Stimulated activated CD4-positive, alpha-beta T cell treated with anti-CD3 and anti-CD28 coated beads, TNF-alpha, amount 100 ng/mL, for 48 hours (primary cell): ENCODE data around the gene BMS1.
"Not testable (repeated sequence)": the region's sequence is repeated elsewhere in the genome, so short reads cannot be mapped to it uniquely, and the experiment has no call there.

Source experiments
- DNase-seq, 3 donors: peaks; one replicate each; pipeline ENCODE4 v3.0.0-alpha.2; 2020; ENCODE audit warnings: low read depth in 3 of 3

BMS1 gene

DNA sequence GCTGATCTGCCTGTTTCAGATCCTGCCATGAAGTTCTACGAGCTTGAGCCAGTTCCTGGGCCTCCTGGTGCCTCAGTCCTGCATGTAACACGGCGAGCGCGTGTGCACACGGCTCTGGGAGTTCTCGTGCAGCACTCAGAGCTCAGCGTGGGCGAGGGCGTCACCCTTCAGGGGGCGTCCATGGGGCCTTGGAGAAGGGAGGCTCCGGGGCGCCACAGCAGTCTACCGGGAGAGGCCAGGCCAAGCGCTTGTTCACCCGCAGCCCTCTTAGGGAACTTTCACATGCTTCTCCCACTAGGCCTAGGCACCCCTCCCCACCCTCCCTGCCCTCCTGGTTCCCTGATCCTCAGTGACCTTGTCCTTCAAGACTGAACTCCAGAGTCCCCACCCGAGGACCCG is 83.1 kb downstream of the BMS1 start:
- no peak for DNase-seq

DNA sequence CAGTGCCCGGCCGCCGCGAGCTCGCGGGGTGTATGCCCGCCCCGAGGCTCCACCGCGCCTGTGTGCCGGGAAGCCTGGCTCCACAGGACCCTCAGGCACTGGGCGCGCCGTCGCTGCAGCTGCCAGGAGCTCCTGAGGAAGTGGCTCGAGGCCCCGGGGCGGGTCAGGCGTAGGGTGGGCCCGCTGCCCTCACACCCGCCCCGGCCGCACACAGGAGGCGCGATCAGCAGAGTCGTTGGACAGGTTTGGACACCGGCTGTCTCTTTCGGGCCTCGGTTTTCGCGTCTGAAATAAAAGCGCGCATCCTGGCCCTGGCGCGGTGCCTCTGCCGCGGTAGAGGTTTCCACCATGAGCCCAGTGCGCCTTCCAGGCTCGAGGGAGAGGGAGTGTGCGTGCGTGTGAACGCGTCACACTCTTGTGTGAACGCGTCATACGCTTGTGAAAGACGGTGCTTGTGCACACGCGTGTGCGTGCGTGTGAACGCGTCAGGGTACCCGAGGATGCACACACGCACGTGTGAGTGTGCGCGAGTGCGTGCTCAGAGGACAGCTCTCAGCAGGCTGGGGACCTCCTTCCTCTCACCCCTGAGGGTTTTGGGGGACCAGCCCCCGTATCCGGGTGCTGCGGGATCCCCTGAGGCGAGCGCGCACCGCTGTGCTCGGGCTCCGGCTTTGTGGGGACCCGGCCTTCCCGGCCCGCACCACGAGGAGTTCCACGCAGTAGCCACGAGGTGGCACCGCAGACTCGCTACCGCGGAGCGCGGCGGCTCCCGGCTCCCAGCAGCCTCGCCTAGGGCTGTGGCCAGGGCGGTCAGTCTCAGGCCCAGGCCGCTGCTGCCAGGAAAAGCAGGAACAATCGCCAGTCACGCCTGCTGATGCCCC is 83.8 kb downstream of the BMS1 start:
- peak in 2 of 3 donors; percentile 14 to 37 for DNase-seq

DNA sequence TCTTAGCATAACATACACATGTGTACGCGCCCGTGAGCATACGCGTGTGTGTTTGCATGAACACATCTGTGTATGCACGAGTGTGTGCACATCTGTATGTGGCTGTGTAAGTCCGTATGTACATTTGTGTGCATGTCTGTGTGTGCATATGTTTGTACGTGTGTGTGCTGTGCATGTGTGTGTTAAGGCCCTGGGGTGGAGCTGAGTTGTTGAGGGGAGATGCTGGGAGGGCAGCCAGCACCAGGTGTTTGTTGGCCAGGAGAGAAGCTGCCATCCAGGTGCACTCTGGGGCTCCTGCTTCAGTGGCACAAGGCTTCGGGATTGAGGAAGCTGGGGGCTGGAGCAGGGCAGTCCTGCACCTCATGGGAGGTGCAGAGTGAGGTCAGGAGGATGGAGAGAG is 85.0 kb downstream of the BMS1 start:
- no peak for DNase-seq

DNA sequence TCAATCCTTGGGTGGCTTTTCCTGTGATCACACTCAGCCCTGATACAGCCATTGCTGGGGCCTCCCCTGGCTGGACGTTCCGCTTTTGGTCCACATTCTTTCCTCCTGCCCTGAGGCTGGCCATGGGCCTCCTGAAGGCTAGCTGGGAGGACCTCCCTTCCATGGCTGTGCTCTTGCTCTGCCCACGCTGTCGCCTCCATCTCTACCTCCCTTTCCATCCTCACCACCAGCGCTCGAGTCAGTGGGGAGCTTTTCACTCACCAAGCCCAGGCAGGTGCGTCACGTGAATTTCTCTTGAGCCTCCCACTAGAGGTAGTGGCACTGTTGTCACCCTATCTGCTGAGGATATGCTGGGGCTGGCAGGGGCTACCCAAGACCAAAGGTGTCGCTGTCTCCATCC is 85.9 kb downstream of the BMS1 start:
- DNase-seq: no peak

DNA sequence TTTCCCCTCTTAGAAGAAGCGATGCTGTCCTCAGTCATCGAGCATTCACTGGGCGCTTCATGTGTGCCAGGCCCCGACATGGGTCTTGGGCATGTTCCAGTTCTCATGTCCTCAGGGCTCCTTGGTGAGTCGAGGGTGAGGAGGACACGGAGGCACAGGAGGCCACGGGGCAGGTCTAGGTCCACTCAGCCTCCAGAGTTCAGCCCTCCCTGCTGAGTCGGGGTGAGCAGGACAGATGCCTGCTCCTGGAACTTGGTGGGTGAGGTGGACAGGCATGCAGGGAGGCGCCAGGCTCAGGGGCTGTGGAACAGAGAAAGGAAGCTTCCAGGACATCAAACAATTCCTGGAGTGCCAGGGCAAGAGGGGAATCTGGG is 87.4 kb downstream of the BMS1 start:
- no peak for DNase-seq

DNA sequence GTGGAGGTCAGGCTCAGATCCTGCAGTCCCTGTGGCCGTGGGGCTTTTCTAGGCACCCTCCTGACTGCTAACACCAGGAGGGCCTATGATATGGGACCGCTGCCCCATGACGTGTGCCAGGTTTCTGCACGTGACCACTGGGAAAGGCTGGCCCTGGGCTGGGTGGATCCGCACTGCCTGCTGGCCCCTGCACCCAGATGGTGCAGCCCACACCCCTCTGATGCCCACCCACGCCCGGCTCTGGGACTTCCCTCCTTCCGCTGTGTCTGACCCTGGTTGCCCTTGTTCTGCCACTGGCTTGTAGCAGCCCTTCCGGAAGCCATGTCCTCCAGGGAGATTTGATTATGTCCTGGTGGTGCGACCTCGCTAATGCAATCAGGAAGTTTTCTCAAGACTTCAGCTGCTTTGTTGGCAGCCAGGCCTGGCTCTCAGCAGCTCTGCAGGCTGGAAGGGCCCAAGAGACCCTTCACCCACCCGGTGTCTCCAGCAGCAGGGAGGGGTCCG is 88.6 kb downstream of the BMS1 start:
- not testable (repeated sequence) for DNase-seq

DNA sequence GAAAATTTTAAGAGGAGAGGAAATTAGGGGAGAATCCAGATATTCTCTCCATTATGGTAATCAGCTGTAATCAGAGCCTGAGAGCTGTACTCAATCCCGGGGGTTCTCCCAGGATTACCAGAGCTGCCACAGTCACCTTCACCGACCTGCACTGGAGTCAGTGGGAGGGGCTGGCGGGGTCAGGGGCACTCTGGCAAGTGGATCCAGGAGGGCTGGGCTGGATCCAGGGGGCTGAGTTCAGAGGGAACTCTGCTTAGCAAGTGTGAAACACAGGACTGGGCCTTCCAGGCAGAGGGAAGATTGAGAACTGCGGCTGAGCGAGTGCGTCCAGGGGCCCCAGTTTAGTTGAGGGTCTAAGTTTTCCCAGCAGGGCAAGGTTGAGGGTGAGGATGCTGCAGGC is 89.2 kb downstream of the BMS1 start:
- DNase-seq: no peak

DNA sequence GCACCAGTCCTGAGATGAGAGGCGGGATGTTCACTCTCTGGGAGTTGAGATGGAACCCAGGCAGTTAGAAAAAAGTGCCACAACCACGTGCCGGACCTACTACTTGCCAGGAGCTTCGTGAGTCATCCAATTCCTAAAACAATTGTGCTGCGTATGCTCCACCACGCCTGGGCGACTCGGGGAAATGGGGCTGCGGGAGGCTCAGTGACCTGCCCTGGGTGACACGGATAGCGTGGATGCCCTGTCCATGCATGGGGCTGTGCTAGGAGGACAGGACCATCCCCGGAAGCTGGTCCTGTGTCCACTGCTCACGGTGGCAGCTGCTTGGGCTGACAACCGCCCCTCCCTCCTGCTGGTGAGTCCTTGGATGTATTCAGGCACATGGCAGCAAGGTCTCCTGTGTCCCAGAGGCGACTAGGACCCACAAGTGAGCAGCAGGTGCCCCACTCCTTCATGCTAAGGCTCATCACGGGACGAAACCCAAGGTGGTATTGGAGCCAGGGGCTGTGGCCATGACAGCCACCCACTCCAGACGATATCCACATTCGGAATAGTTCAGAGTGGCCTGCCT is 90.4 kb downstream of the BMS1 start:
- DNase-seq: no peak

DNA sequence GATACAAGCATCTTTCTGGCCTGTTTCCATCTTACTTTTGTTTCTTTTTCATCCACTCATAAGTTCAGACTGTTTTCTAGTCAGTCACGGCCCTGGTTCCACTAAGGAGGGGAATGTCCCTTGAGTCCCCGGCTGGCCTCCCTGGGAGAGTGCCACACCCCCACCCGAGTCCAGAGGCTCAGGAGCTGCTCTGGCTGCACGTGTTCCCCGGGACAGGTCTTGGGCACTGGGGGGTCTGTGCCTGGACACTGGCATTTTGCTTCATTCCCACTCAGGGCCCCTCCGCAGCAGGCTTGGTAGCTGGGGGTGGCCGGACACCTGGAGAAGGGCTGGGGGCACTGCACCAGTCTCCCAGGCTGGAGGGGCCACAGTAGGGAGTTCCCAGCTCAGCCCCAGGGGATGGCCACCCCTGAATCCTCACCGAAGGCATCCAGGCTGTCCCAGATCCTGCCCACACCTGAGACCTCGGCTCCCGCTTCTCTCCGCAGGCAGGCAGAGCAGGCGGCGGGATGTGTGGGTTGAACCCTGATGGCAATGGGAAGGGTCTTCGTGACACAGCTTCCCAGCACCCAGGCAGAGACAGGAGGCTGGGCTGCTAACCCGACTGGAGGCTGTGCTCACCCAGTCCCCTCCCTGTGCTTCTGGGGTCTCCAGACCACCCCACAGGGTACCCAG is 92.3 kb downstream of the BMS1 start:
- no peak for DNase-seq

DNA sequence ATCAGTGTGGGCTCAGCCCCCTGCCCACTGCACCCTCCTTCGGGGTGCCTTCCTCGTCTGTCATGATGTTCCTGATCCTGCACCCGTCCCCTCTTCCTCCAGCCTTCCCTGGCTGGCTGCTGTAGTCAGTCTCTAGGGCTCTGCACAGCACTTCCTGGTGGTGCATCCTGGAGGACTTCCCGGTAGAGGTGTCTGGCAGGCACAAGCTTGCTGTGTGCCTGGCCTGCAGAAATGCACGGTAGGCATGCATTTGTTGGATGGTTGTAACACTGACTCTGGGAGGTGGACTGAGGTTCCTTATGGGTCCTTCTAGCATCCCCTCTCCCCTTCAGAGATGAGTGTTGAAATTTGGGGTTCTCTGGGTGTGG is 92.8 kb downstream of the BMS1 start:
- no peak for DNase-seq

DNA sequence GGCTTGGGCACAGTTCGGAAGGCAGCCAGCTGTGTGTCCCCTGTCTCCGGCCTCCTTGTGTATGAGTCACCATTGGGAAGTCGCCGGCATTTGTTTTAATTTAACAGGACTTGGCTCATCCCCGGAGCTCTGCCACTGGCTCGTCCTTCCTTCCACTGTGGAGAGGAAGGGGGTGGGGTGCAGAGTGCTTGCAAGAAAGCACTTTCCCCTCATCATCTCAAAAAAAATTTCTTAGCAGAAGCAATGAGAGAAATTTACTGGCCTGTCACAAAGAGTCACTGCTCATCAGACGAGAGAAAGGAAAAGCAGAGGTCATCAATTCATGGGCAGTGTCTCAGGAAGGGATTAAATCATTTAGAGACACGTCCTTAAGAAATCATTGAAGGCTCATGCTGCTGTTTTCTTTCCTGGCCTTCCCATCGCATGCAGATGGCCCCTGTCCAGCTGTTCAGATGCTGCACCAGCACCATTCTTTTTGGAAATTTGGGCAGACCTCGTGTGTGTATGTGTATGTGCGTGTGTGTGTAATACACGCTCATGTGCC is 93.3 kb downstream of the BMS1 start:
- DNase-seq: no peak

DNA sequence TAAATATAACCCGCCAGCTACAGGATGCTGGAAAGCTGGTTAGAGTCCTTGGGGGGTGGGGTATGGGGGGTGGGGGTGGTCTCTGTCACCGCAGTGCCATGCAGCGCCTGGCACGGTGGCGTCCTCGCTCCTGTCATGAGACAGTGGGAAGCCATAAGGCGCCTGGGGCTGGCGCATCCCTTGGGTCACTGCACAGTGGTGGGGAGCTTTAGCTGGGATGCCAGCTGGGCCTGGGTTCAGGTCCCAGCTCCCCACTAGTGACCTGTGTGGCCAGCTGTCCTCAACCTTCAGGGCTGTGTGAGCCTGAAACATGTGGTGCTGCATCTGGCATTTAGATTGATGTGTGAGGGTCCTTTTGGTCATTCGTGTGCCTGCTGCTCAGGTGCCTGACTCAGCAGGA is 93.9 kb downstream of the BMS1 start:
- DNase-seq: no peak

DNA sequence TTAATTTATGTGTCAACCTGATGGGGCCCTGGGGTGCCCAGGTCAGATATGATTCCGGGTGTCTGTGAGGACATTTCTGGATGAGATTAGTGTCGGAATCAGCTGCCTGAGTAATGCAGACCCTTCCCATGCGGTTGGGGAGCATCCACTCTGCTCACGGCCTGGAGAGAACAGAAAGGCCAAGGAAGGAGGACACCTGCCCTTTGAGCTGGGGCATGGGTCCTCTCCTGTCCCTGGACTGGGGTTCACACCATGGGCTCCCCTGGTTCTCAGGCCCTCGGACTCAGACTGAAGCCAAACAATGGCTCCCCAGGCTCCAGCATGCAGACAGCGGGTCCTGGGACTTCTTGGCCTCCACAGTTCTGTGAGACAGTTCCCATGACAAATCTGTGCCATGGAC is 94.3 kb downstream of the BMS1 start:
- no peak for DNase-seq

DNA sequence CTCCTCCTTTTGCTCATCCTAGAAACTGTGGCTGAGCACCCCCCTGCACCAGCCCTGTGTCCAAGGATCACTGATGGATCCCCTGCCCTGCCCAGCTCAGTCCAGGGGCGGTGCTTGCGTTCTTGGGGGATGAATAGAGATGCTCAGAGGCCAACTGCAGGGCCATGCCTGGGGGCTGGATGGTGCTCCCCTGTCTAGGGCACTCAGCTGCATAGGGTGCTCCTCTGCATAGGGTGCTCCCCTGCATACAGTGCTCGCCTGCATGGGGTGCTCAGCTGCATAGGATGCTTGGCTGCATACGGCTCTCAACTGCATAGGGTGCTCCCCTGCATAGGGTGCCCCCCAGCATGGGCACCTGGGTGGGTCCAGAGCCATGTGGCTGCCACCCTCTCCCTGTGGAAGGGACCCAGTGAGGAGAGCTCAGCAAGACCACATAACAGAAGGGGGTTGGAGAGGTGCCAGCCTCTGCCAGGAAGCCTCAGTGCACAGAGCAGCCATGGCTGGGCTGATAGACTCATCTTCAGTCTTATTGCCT is 95.0 kb downstream of the BMS1 start:
- DNase-seq: no peak

DNA sequence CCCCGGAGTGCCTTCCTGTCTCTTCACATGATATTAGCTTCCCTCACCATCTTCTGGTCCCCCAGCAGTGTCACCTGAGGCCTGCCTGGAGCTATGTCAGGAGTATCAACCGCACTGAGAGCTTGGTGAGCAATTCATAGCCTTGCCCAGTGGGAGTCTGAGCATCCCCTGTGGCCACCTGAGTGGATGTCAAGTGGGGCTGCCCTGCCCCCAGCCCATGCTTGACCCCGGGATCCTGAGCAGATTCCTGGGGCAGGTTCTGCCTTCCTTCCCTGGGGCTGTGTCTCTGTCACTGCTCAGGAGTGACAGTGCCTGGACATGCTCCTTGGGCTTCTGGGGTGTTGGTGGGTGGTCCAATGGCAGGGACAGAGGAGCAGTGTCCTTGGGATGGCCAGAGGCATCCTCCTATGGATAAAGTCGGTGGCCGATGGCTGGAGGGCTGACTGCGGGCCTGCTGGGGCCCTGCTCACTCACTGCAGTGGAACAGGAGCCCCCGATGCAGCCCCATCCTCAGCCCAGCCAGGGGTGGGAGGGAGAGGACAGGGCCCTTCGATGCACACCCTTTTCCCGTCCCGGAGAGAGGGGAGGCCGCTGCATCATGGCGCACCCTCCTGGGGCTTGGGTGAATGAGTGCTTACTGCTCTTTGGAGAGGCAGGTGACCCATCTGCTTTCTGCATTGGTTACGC is 95.7 kb downstream of the BMS1 start:
- DNase-seq: no peak

DNA sequence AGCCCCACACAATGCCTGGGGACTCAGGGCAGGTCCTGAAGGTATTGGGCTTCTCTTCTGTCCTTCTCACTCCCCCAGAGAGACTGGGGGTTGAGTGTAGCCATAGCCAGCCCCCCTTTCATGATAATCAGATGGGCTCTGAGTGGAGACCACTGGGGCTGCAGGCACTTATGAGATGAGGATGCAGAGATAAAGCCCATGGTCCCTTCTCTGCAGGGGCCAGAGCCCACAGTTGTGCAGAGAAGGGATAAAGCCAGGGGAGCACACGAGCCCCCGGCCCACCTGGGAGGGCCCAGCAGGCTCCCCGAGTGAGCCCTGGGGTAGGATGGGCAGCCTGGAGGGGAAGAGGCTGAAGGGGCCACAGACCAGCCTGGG is 96.2 kb downstream of the BMS1 start:
- DNase-seq: no peak

DNA sequence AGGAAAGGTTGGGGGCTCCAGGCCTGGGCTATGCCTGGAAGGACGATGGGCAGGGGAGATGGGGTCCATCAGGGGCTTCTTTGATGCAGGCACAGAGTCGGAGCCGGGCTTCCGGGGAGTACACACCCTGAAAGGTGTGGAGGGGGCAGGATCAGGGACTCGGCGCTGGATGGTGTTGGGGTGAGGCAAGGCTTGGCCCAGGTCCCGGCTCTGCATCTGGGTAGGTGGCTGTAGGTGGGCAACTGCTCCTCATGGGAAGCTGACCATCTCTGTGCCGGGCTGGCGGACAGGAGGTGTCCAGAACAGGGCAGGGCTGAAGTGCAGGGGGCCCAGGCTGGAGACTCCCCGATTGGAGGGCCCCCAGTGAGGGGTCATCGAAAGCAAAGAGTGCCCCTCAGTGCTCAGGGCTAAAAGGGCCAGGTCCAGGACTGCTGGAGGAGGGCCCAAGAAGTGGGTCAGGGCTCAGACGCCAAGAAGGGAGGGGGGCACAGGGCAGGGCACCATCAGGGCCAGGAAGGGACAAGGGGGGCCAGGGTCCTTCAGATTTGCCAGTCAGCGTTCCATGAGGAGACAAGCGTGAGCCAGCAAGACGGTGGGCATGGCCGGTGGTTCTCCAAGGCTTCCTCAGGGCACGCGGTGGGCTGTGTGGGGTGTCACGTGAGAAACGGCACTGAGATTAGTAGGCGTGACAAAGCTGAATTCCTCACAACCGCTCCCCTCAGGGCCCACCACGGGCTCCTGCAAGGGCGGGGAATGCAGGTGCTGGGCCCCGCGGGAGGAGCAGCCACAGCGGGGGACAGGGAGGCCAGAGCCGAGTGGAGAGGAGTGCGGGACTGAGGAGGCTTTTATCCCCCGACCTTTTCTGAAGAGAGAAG is 97.0 kb downstream of the BMS1 start:
- no peak for DNase-seq

DNA sequence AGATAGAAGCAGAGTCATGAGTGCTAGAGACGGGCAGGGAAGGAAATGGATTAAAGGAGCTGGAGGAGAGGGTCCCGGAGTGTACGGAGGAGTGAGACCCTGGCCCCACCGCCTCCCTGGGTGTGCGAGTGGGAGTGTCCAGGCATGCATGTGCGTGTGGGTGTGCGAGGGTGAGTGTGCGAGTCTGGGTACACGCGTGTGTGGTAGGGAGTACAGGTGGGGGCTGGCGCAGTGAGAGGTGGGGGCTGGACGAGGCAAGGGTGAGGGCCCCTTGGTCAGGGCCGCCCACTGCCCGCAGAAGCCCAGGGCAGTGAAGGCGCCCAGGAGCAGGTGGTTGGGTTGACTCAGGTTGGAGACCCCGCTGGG is 97.6 kb downstream of the BMS1 start:
- DNase-seq: no peak

DNA sequence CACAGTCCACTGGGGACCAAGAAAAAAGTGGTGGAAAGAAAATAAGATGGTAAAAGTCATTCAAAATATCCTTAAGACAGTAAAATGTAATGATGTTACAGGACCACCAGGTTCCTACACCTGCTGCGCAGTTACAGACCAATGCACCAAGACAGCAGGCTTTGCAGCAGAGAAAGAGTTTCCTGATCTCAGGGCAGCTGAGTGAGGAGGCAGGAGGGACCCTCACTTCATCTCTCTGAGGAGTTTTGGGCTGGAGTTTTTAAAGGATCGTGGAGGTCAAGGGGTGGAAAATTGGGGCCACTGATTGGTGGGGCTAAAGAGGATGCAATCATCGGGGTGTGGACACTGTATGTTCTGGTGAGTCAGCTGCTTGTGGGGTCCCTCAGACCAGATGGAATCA is 100.0 kb downstream of the BMS1 start:
- no peak for DNase-seq
